Karpas-422 (cell line): ENCODE data around the gene ACP4. TPM values are rescaled to one million over a fixed set of nuclear protein-coding genes. Genes with fewer than 3 reads are reported as not detected.
"Not testable (repeated sequence)": the region's sequence is repeated elsewhere in the genome, so short reads cannot be mapped to it uniquely, and the experiment has no call there.

Experiments
- DNase-seq: peaks from one replicate; pipeline ENCODE4 v3.0.0-alpha.2; 2015
- H2AFZ ChIP-seq: fragments of 200-600 bp; sonication (generic); 2 replicates; pipeline ENCODE4 v1.6.1; 2014; ENCODE audit warnings: antibody characterized with exemption, low read length, mixed read lengths
- H3K27ac ChIP-seq: fragments of 200-600 bp; sonication (generic); 2 replicates; pipeline ENCODE4 v1.5.1; 2014; ENCODE audit warnings: mild to moderate bottlenecking, low read length, moderate library complexity
- H3K27me3 ChIP-seq: fragments of 200-600 bp; sonication (generic); 2 replicates; pipeline ENCODE4 v1.6.1; 2014; ENCODE audit warnings: low read length, mixed read lengths
- H3K36me3 ChIP-seq: fragments of 200-600 bp; sonication (generic); 2 replicates; pipeline ENCODE4 v1.6.1; 2014; ENCODE audit warnings: low read length, mixed read lengths; ENCODE audit not compliant: insufficient read depth
- H3K4me1 ChIP-seq: fragments of 200-600 bp; sonication (generic); 2 replicates; pipeline ENCODE4 v1.6.1; 2014; ENCODE audit warnings: mild to moderate bottlenecking, low read length, mixed read lengths
- H3K4me2 ChIP-seq: fragments of 200-600 bp; sonication (generic); 2 replicates; pipeline ENCODE4 v1.6.1; 2014; ENCODE audit warnings: low read length, low read depth, mild to moderate bottlenecking; ENCODE audit not compliant: poor library complexity, severe bottlenecking
- H3K4me3 ChIP-seq: fragments of 200-600 bp; sonication (generic); 2 replicates; pipeline ENCODE4 v1.5.1; 2014; ENCODE audit warnings: mild to moderate bottlenecking, antibody characterized with exemption, low read length, mixed read lengths
- H3K79me2 ChIP-seq: fragments of 200-600 bp; sonication (generic); 2 replicates; pipeline ENCODE4 v1.6.1; 2014; ENCODE audit warnings: mild to moderate bottlenecking, low read length, mixed read lengths
- H3K9ac ChIP-seq: fragments of 200-600 bp; sonication (generic); 2 replicates; pipeline ENCODE4 v1.6.0; 2014; ENCODE audit warnings: low read length
- H3K9me2 ChIP-seq: fragments of 200-600 bp; sonication (generic), shearing (Covaris generic); replicated peaks from 2 replicates; pipeline ENCODE4 v1.6.0; 2014; ENCODE audit warnings: mild to moderate bottlenecking, low read length, moderate library complexity; ENCODE audit not compliant: insufficient read depth
- H3K9me3 ChIP-seq: fragments of 300-700, 200-600 bp; sonication (generic); 2 replicates; pipeline ENCODE4 v1.6.1; 2014; ENCODE audit warnings: low read length, mixed read lengths
- H4K20me1 ChIP-seq: fragments of 200-600 bp; sonication (generic); 2 replicates; pipeline ENCODE4 v1.6.1; 2014; ENCODE audit warnings: mild to moderate bottlenecking, antibody characterized with exemption, low read length, low read depth; ENCODE audit not compliant: insufficient read depth
- total RNA-seq: library from RNA; depleted of rRNA; stranded (reverse); fragments of >200 nt; shearing (Covaris generic); gene quantifications from 2 replicates; pipeline ENCODE4 v1.2.3, GENCODE V29; 2014; ENCODE audit warnings: low replicate concordance

ACP4 gene
- total RNA-seq, 1 experiment from 2014 or later, result not detected

DNA sequence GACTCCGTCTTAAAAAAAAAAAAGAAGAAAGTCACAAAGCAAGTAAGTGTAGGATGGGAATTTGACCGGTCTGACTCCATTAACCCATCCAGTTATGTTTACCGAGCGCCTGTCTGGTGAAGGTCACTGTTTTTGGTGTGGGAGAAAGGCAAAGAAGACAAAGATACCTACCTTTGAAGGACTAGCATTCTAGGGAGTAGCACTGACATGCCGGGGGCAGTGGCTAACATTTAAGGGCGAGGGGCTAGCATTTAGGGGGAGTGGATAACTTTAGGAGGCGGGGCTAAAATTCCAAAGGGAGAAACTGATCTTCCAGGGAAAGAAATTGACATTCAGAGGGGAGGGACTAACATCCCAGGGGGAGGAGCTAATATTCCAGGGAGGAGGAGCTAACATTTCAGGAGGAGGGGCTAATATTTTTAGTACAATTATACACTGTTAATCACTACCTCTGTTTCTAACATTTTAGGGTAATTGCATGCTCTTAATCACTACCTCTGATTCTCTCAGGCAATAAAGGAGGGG, 11.2 kb upstream of the ACP4 start:
- no peaks in the 10 kb centered on the region for H3K4me1 ChIP-seq
- no peaks in the 10 kb centered on the region for H3K36me3 ChIP-seq
- H3K27ac ChIP-seq, result no peak overlapping the region
- no peak overlapping the region for H3K4me3 ChIP-seq
- no peak for DNase-seq
- H2AFZ ChIP-seq, result no peak overlapping the region
- H3K79me2 ChIP-seq, result no peaks in the 10 kb centered on the region
- no peaks in the 10 kb centered on the region for H3K9me3 ChIP-seq
- H4K20me1 ChIP-seq, result 0 out of 2 replicates have a peak, but pooled peaks cover 6% of the 10 kb centered on the region
- H3K9me2 ChIP-seq, result no peaks in the 10 kb centered on the region
- no peaks in the 10 kb centered on the region for H3K27me3 ChIP-seq
- no peak overlapping the region for H3K4me2 ChIP-seq
- H3K9ac ChIP-seq, result no peak overlapping the region

DNA sequence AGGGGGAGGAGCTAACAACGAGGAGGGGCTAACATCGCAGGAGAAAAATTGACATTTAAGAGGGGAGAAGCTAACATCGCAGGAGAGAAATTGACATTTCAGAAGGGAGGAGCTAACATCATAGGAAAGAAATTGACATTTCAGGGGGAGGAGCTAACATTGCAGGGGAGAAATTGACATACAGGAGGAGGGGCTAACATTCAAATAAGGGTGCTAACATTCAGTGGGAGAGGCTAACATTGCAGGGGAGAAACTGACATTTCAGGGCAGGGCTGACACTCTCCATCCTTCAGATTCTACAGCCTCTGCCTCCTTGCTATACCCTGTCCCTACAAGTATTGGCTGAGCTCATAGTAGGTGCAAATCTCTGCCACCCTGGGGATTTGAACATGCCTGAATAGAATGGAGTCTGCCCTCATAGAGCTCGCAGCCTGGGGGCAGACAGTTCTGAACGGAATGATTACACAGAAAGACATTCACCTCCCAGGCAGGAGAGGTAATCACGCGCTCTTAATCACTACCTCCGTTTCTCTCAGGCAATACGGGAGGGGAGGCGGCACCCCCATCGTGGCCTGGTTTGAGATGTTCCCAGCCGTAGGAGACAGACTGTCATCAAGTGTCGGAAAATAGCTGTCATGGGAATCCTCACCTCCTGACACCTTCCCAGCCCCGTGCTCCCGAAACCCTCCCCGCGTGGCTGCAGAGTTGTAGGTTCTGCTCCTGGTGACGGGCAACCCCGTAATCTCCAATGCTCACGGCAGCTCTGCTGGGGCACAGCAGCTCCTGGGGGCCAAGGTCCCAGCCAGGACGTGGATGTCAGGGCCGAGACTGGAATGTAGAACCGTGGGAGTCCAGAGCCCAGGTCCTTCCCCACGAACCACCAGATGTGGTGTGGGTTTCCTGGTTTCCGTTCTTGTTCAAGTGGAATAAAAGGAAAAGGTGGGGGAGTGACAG, 10.4 kb upstream of the ACP4 start:
- no peaks in the 10 kb centered on the region for H3K36me3 ChIP-seq
- no peak overlapping the region for H3K4me2 ChIP-seq
- no peaks in the 10 kb centered on the region for H3K4me1 ChIP-seq
- H3K9ac ChIP-seq, result no peak overlapping the region
- DNase-seq, result no peak
- no peak overlapping the region for H2AFZ ChIP-seq
- H3K9me3 ChIP-seq, result no peaks in the 10 kb centered on the region
- no peaks in the 10 kb centered on the region for H3K27me3 ChIP-seq
- H3K79me2 ChIP-seq, result no peaks in the 10 kb centered on the region
- no peak overlapping the region for H3K4me3 ChIP-seq
- H3K9me2 ChIP-seq, result no peaks in the 10 kb centered on the region
- no peak overlapping the region for H3K27ac ChIP-seq
- H4K20me1 ChIP-seq, result 0 out of 2 replicates have a peak, but pooled peaks cover 6% of the 10 kb centered on the region

DNA sequence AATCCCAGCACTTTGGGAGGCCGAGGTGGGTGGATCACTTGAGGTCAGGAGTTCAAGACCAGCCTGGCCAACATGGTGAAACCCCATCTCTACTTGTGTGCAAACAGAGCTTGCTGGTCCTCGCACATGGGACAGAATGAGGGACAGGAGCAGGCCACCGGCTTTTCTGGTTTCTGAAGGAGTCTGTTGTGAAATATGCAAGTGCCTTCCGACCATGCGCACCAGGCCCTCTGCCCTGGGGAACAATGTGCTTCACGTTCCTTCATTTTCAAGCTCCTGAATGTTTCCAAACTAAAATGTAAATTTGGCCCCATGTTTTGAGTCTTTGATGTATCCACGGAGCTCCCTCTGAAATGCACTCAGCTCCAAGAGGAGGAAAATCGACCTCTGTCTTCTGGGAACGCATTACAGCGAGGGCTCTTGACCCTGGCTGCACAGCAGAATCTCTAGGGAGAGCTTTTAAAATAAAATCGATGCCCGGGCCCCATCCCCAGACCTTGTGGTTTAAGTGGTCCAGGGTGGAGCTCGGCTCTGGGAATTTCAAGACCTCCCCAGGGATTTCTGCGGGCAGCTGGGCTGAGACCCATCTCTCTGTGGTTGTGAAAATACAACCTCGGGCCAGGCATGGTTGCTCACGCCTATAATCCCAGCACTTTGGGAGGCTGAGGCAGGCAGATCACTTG, 9.3 kb upstream of the ACP4 start:
- H3K9me3 ChIP-seq, result no peaks in the 10 kb centered on the region
- H3K9me2 ChIP-seq, result no peaks in the 10 kb centered on the region
- H4K20me1 ChIP-seq, result 0 out of 2 replicates have a peak, but pooled peaks cover 6% of the 10 kb centered on the region
- no peak overlapping the region for H3K4me2 ChIP-seq
- no peaks in the 10 kb centered on the region for H3K4me1 ChIP-seq
- DNase-seq, result no peak
- H2AFZ ChIP-seq, result no peak overlapping the region
- no peaks in the 10 kb centered on the region for H3K27me3 ChIP-seq
- no peak overlapping the region for H3K9ac ChIP-seq
- H3K4me3 ChIP-seq, result no peak overlapping the region
- no peaks in the 10 kb centered on the region for H3K36me3 ChIP-seq
- H3K79me2 ChIP-seq, result no peaks in the 10 kb centered on the region
- no peak overlapping the region for H3K27ac ChIP-seq

DNA sequence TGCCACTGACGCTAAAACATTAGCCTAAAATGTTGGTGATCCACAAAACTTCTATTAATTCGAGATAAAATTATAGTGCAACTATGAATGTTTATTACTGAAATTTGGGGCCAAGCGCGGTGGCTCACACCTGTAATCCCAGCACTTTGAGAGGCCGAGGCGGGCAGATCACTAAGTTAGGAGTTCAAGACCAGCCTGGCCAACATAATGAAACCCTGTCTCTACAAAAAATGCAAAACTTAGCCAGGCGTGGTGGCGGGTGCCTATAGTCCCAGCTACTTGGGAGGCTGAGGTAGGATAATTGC, 6.4 kb upstream of the ACP4 start:
- H3K27me3 ChIP-seq, H3K9me2 ChIP-seq, H3K4me3 ChIP-seq, H3K9ac ChIP-seq, H2AFZ ChIP-seq, H3K4me1 ChIP-seq, H4K20me1 ChIP-seq, H3K4me2 ChIP-seq, H3K79me2 ChIP-seq, H3K9me3 ChIP-seq, DNase-seq, H3K27ac ChIP-seq, H3K36me3 ChIP-seq: not testable (repeated sequence)

DNA sequence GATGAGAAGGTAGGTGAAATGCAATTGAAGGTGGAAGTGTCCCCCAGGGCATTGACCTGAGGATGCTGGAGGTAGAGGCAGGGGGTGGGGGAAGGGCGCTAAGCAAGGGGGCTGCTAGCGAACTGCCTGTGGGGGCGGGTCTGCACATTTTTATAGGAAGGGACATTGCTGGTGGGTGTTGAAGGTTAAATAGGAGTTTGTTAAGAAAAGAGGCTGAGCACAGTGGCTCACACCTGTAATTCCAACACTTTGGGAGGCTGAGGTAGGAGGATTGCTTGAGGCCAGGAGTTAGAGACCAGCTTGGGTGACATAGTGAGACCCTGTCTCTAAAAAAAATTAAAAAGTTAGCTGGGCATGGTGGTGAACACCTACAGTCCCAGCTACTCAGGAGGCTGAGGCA, 5.5 kb upstream of the ACP4 start:
- no peak for DNase-seq
- no peak overlapping the region for H3K27ac ChIP-seq
- no peaks in the 10 kb centered on the region for H3K36me3 ChIP-seq
- H4K20me1 ChIP-seq, result no peaks in the 10 kb centered on the region
- no peaks in the 10 kb centered on the region for H3K9me3 ChIP-seq
- H3K9me2 ChIP-seq, result no peaks in the 10 kb centered on the region
- no peaks in the 10 kb centered on the region for H3K27me3 ChIP-seq
- H3K4me3 ChIP-seq, result no peak overlapping the region
- H3K4me2 ChIP-seq, result no peak overlapping the region
- no peak overlapping the region for H2AFZ ChIP-seq
- H3K4me1 ChIP-seq, result no peaks in the 10 kb centered on the region
- no peaks in the 10 kb centered on the region for H3K79me2 ChIP-seq
- H3K9ac ChIP-seq, result no peak overlapping the region

DNA sequence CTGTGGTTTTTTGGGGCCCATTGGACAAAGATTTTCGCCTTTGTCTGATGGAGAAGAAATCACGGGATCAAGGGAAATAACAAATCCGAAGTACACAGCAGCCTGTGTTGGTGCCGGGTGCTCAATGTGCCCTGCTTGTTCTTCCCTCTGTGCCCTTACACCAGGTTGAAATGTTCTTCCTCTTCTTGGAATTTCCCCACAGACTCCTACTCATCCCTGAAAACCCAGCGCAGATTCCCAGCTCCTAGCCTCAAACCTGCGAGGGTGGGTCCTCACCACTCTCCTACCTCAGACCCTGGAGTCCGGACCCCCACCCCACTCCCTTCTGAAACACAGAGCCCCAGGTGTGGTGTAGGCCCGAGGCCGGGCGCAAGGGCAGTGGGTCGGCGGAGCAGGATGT, 4.9 kb upstream of the ACP4 start:
- H3K9ac ChIP-seq, result no peak overlapping the region
- no peaks in the 10 kb centered on the region for H3K27me3 ChIP-seq
- H3K79me2 ChIP-seq, result no peaks in the 10 kb centered on the region
- no peak overlapping the region for H3K4me2 ChIP-seq
- DNase-seq, result no peak
- H3K4me3 ChIP-seq, result no peak overlapping the region
- H2AFZ ChIP-seq, result no peak overlapping the region
- no peak overlapping the region for H3K27ac ChIP-seq
- no peaks in the 10 kb centered on the region for H3K4me1 ChIP-seq
- no peaks in the 10 kb centered on the region for H3K9me3 ChIP-seq
- no peaks in the 10 kb centered on the region for H4K20me1 ChIP-seq
- no peaks in the 10 kb centered on the region for H3K9me2 ChIP-seq
- no peaks in the 10 kb centered on the region for H3K36me3 ChIP-seq

DNA sequence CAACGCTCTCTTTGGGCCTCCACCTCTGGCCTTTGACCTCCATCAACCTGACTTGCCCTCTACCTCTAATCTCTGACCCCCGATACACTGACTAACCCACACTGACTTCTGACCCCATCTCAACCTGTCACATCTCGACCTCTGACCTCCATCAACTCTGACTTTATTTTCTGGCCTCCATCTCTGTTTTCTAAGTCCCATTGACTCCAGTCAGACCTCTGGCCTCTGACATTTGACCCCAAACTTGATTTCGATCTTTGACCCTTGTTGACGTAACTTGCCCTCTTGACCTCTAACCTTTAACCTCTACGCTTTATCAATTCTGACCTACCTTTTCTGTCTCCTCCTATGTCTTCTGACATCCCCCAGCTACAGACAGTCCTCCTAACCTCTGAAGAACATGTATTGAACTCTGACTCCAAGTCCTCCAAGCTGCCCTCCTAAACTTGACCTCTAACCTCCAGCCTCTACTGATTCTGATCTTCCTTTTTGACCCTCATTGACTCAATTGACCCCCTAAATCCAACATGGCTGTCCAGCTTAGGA, 780 bp downstream of the ACP4 start:
- Histone ChIP-seq H4K20me1 (peaks cover 6% of the 10 kb centered on the region), H3K4me3 (no peak overlapping the region), H3K9me3 (no peaks in the 10 kb centered on the region), H3K79me2 (no peaks in the 10 kb centered on the region), H3K4me2 (no peak overlapping the region), H2AFZ (no peak overlapping the region), H3K9ac (no peak overlapping the region), H3K36me3 (no peaks in the 10 kb centered on the region), H3K27me3 (no peaks in the 10 kb centered on the region), H3K4me1 (no peaks in the 10 kb centered on the region), H3K27ac (no peak overlapping the region), H3K9me2 (no peaks in the 10 kb centered on the region)
- DNase-seq, result no peak

DNA sequence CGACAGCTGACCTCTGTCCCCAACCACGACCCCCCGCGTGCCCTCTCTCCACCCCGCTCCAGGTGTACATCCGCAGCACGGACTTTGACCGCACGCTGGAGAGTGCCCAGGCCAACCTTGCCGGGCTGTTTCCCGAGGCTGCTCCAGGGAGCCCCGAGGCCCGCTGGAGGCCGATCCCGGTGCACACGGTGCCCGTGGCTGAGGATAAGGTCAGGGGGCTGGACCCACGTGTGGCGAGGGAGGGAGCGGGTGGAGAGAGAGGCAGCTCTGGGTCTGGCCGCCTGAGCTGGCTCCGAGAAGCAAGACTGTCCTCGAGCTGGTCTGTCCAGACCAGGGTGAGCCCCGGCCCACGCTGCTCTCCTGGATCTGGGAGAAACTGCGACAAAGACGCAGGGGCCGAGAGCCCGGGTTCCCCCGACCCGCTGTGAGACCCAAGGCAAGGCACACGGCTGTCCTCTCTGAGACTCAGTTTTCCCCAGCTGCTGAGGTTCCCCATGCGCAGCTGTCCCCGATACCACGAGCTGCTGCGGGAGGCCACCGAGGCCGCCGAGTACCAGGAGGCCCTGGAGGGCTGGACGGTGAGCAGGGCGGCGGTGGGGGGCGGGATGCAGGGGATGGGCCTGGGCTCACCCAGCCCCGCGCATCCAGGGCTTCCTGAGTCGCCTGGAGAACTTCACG, 1.5 kb downstream of the ACP4 start:
- 0 out of 2 replicates have a peak, but pooled peaks cover 1% of the 10 kb centered on the region for H3K36me3 ChIP-seq
- DNase-seq, result no peak
- H3K9me2 ChIP-seq, result no peaks in the 10 kb centered on the region
- no peak overlapping the region for H2AFZ ChIP-seq
- no peak overlapping the region for H3K27ac ChIP-seq
- H3K4me3 ChIP-seq, result no peak overlapping the region
- no peak overlapping the region for H3K4me2 ChIP-seq
- no peaks in the 10 kb centered on the region for H3K9me3 ChIP-seq
- H3K79me2 ChIP-seq, result no peaks in the 10 kb centered on the region
- no peak overlapping the region for H3K9ac ChIP-seq
- 0 out of 2 replicates have a peak, but pooled peaks cover 3% of the 10 kb centered on the region for H3K4me1 ChIP-seq
- no peaks in the 10 kb centered on the region for H3K27me3 ChIP-seq
- peaks cover 13% of the 10 kb centered on the region for H4K20me1 ChIP-seq
